ENCODE measurements around the gene CARD9.

CARD9 gene

GRCh38 chr9:136318111-136318775 is 55.2 kb downstream of the CARD9 start:
- no peak for DNase-seq

GRCh38 chr9:136317695-136318094 is 55.8 kb downstream of the CARD9 start:
- DNase-seq: no peak

- DNase-seq: no peak
Measured at GRCh38 chr9:136316896-136317676, 56.4 kb downstream of the CARD9 start.

GRCh38 chr9:136316271-136316751 is 57.2 kb downstream of the CARD9 start:
- no peak for DNase-seq

- no peak for DNase-seq
Measured at GRCh38 chr9:136314944-136315343, 58.5 kb downstream of the CARD9 start.

- DNase-seq: no peak
Measured at GRCh38 chr9:136314056-136314416, 59.4 kb downstream of the CARD9 start.

Data from suppressor macrophage treated with lipopolysaccharide for 4 hours (primary cell).